ENCODE data around the gene NELFE. TPM values are rescaled to one million over a fixed set of nuclear protein-coding genes. Genes with fewer than 3 reads are reported as not detected.

NELFE gene
- total and polyA plus RNA-seq, 2 of the 13 experiments (the other 11 are each of a cell fraction or from before 2014, with no cell fraction given): 51.3 to 69.8 TPM

- TF ChIP-seq TEF (CRISPR knock-in tag; IDR thresholded peaks at IDR 0.05) (no peak), CREB3 (CRISPR knock-in tag; IDR thresholded peaks at IDR 0.05) (no peak), ZNF232 (CRISPR knock-in tag; IDR thresholded peaks at IDR 0.05; ENCODE audit: borderline replicate concordance) (no peak), MXD1 (CRISPR knock-in tag; IDR thresholded peaks at IDR 0.05) (no peak), HNRNPH1 (optimal IDR thresholded peaks at IDR 0.05; ENCODE audit: low read depth, low read length) (no peak), ZNF788 (CRISPR knock-in tag; IDR thresholded peaks at IDR 0.05; ENCODE audit: borderline replicate concordance) (peak; percentile 20; the same call in 1 of the 2 replicates), PATZ1 (CRISPR knock-in tag; IDR thresholded peaks at IDR 0.05) (peak; percentile 70), SMARCC2 (IDR thresholded peaks at IDR 0.05) (no peak), NBN (conservative IDR thresholded peaks at IDR 0.05) (no peak), SAP130 (CRISPR knock-in tag; IDR thresholded peaks at IDR 0.05; ENCODE audit: low read depth) (peak; percentile 50), SRSF4 (IDR thresholded peaks at IDR 0.05; ENCODE audit: low read depth, low read length, poor library complexity, severe bottlenecking) (no peak), KIAA2018 (CRISPR knock-in tag; IDR thresholded peaks at IDR 0.05; ENCODE audit: borderline replicate concordance) (no peak), ZNF552 (CRISPR knock-in tag; IDR thresholded peaks at IDR 0.05; ENCODE audit: borderline replicate concordance) (no peak), ZFYVE20 (CRISPR knock-in tag; IDR thresholded peaks at IDR 0.05; ENCODE audit: borderline replicate concordance, low read depth) (no peak), ZMYM2 (CRISPR knock-in tag; IDR thresholded peaks at IDR 0.05) (no peak), NCOR1 (IDR thresholded peaks at IDR 0.05; ENCODE audit: borderline replicate concordance, low read length) (no peak)
These were observed 6.5 kb downstream of the NELFE start (continued) for GRCh38 chr6:31952140-31952805.
